ENCODE data around the gene CAB39L. TPM values are rescaled to one million over a fixed set of nuclear protein-coding genes. Genes with fewer than 3 reads are reported as not detected.

CAB39L gene
- total RNA-seq, 1 donor: 3.4 TPM

- no peaks in the 10 kb centered on the region for H3K4me1 ChIP-seq (ENCODE audit: insufficient read depth, low read length)
- no peak overlapping the region for H3K4me3 ChIP-seq (ENCODE audit: low read length)
- H3K27me3 ChIP-seq (ENCODE audit: insufficient read depth, low read length): no peaks in the 10 kb centered on the region
- H3K9me3 ChIP-seq (ENCODE audit: low read depth, low read length): no peaks in the 10 kb centered on the region
Observed at GRCh38 chr13:49357694-49358093, 86.2 kb downstream of the CAB39L start.

DNA sequence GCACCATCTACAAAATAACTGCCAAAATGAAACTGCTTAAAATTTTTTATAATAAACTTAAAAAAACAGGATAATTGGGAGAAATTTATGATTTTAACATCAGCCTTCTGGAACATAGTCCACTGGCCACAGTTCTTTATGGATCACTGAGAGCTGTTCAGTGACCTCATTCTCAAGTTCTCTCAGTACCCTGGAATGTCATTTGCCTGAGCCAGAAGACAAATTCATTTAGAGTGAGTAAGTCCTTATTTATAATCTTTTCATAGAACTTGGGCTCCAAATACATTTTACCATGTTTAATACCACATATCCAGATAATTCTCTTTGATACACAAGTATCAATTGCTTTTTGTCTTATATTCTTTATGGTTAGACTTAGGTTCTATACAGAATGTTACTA lies 87.6 kb downstream of the CAB39L start:
- no peak overlapping the region for H3K4me3 ChIP-seq (ENCODE audit: low read length)

DNA sequence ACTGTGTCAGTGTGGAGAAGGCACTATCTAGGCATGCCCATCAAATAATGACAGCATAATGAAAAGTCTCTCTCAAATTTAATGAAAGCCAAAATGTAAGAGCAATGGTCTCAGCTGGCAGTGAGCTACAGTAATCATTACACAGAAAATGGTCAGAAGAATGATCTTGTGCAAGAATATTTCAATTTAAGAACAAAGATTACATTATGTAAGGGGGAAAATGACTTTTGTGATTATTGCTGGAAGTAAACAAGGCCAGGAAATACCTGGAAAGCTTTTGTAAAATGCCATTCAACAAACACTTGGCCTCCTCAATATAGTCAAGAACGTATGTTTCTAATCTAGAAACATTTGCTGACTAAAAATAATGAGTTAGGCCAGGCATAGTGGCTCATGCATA lies 89.1 kb downstream of the CAB39L start:
- Histone ChIP-seq H3K9me3 (ENCODE audit: low read depth, low read length) (no peaks in the 10 kb centered on the region), H3K4me3 (ENCODE audit: low read length) (no peak overlapping the region), H3K4me1 (ENCODE audit: insufficient read depth, low read length) (no peaks in the 10 kb centered on the region), H3K27me3 (ENCODE audit: insufficient read depth, low read length) (no peaks in the 10 kb centered on the region)

More for the DNA sequence above, 87.6 kb downstream of the CAB39L start:
- no peaks in the 10 kb centered on the region for H3K4me1 ChIP-seq (ENCODE audit: insufficient read depth, low read length)
- H3K27me3 ChIP-seq (ENCODE audit: insufficient read depth, low read length): no peaks in the 10 kb centered on the region
- H3K9me3 ChIP-seq (ENCODE audit: low read depth, low read length): no peaks in the 10 kb centered on the region

- no peaks in the 10 kb centered on the region for H3K4me1 ChIP-seq (ENCODE audit: insufficient read depth, low read length)
- no peak overlapping the region for H3K4me3 ChIP-seq (ENCODE audit: low read length)
- no peaks in the 10 kb centered on the region for H3K9me3 ChIP-seq (ENCODE audit: low read depth, low read length)
- no peaks in the 10 kb centered on the region for H3K27me3 ChIP-seq (ENCODE audit: insufficient read depth, low read length)
Observed at GRCh38 chr13:49353908-49354307, 90.0 kb downstream of the CAB39L start.

DNA sequence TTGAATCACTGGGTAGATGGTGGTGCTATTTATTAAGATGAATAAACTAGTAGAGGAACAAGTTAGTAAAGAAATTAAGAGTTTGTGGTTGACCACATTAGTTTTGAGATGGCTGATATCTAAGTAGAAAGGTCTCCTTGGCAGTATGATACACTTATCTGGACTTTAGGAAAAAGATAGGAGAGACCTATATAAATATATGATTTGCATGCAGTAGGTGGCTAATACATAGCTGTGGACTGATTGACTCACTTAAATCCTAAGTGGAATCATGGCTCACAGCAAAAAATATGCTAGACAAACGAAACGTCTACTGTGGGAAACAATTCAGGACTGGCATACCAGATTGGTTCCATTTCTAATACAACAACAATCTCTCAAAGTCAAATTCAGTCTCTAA lies 92.0 kb downstream of the CAB39L start:
- no peak overlapping the region for H3K4me3 ChIP-seq (ENCODE audit: low read length)
- H3K9me3 ChIP-seq (ENCODE audit: low read depth, low read length): no peaks in the 10 kb centered on the region
- H3K27me3 ChIP-seq (ENCODE audit: insufficient read depth, low read length): no peaks in the 10 kb centered on the region
- H3K4me1 ChIP-seq (ENCODE audit: insufficient read depth, low read length): no peaks in the 10 kb centered on the region

DNA sequence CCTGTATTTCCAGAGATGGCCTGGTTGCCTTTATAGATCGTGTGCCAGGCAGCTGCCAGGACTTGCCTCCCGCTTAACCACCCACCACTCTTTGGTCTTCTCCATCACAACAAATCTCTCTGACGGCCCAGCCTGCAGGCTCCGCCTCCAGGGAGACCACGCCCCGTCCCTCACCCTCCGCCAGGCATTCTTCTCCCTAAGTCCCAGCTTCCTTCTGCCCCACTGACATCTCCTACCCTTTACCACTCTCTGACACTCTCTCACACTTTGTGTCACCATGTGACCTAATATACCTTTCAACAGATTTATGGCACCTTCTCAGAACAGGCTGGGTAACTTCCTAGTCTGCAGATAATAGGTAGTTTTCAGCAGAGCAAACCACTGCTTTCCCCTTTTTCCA lies 95.1 kb downstream of the CAB39L start:
- H3K9me3 ChIP-seq (ENCODE audit: low read depth, low read length): no peaks in the 10 kb centered on the region
- H3K4me1 ChIP-seq (ENCODE audit: insufficient read depth, low read length): no peaks in the 10 kb centered on the region
- no peak overlapping the region for H3K4me3 ChIP-seq (ENCODE audit: low read length)
- no peaks in the 10 kb centered on the region for H3K27me3 ChIP-seq (ENCODE audit: insufficient read depth, low read length)

DNA sequence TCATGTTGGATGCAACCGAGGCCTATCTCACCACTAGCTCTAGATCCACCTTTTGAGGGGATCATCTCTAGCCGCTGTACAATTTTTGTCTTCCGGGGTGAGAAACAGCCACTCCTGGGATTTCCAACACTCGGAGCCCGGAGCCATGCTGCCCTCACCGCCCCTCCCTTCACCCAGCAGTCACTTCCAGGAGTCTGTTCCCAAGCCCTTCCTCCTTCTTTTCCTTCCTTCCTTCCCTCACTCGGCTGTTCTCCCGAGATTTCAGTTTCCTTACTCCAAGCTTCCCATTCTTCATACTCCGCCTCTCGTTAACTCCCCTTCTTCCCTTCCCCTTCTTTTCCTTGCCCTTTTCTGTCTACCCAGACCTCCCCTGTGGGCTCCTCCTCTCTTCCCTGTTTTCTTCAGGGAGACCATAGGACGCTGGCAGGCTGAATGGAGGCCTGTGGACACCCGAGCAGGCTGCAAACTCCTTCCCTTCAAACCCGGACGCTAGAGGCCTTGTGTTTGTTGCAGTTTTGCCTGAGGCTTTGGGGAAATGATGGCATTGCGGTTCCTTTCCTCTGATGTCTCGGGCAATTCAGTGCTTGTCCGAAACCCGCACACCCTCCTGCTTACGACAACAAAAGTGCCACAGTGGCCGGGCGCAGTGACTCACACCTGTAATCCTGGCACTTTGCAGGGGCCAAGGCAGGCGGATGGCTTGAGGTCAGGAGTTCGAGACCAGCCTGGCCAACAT lies 96.0 kb downstream of the CAB39L start:
- Histone ChIP-seq H3K4me1 (ENCODE audit: insufficient read depth, low read length) (no peaks in the 10 kb centered on the region), H3K9me3 (ENCODE audit: low read depth, low read length) (no peaks in the 10 kb centered on the region), H3K27me3 (ENCODE audit: insufficient read depth, low read length) (no peaks in the 10 kb centered on the region), H3K4me3 (ENCODE audit: low read length) (no peak overlapping the region)

GRCh38 chr13:49346460-49346859 lies 97.4 kb downstream of the CAB39L start:
- no peaks in the 10 kb centered on the region for H3K9me3 ChIP-seq (ENCODE audit: low read depth, low read length)
- H3K27me3 ChIP-seq (ENCODE audit: insufficient read depth, low read length): no peaks in the 10 kb centered on the region
- no peak overlapping the region for H3K4me3 ChIP-seq (ENCODE audit: low read length)
- no peaks in the 10 kb centered on the region for H3K4me1 ChIP-seq (ENCODE audit: insufficient read depth, low read length)

DNA sequence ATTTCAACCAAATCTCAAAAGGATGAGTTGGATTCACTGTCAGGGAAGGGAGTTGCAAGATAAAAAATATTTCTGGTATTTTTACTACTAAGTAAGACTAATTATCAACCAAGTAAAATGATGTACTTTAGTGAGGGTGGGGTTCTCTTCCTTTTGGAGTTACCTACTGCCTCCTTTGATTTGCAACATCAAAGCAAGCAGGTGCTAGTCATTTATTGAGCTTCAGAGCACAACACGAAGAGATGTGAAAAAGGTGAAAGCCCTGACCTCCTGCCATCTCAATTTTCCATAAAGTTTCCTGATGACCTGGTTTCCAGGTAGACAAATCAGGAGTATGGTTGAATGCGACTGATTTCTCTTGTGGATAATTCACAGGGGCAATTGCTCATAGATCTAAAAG lies 100.1 kb downstream of the CAB39L start:
- Histone ChIP-seq H3K9me3 (ENCODE audit: low read depth, low read length) (no peaks in the 10 kb centered on the region), H3K4me3 (ENCODE audit: low read length) (no peak overlapping the region), H3K27me3 (ENCODE audit: insufficient read depth, low read length) (no peaks in the 10 kb centered on the region), H3K4me1 (ENCODE audit: insufficient read depth, low read length) (no peaks in the 10 kb centered on the region)

DNA sequence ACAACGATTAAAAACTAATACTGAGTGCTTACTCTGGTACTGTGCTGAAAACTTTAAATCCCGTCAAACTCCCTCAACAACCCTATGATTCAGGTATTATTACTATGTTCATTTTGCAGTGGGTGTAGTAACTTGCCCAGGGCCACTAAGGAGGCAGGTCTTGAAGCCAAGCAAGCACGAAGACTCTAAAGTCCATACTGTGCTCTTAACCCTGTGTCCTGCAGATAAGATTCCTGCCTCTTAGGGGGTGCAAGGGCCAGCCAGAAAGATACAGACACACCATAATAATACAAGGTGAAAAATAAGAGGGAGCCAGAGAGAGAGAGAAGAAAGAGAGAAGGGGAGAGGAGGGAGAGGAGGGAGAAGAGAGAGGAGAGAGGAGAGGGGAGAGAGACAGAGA lies 100.6 kb downstream of the CAB39L start:
- Histone ChIP-seq H3K9me3 (ENCODE audit: low read depth, low read length) (no peaks in the 10 kb centered on the region), H3K4me1 (ENCODE audit: insufficient read depth, low read length) (no peaks in the 10 kb centered on the region), H3K4me3 (ENCODE audit: low read length) (no peak overlapping the region), H3K27me3 (ENCODE audit: insufficient read depth, low read length) (no peaks in the 10 kb centered on the region)

GRCh38 chr13:49342454-49342853 lies 101.4 kb downstream of the CAB39L start:
- Histone ChIP-seq H3K4me3 (ENCODE audit: low read length) (no peak overlapping the region), H3K4me1 (ENCODE audit: insufficient read depth, low read length) (no peaks in the 10 kb centered on the region), H3K9me3 (ENCODE audit: low read depth, low read length) (no peaks in the 10 kb centered on the region), H3K27me3 (ENCODE audit: insufficient read depth, low read length) (no peaks in the 10 kb centered on the region)

DNA sequence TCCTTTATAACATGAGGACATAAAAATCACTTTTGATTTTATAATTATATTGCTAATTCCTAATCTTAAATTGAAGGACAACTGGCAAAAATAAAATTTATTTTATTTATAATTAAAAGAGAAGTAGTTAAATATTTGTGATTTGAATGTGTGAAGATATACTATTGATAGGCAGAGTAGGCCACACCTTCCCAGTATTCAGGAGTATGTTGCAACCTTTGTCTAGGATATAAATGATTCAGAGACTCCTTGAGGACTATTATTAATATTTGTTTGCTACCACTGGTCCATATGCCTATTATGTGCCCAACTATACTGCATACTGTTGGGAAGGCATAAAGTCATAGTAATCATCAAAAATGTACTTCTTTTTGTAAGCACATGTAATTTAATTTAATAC lies 101.9 kb downstream of the CAB39L start:
- H3K27me3 ChIP-seq (ENCODE audit: insufficient read depth, low read length): no peaks in the 10 kb centered on the region
- no peak overlapping the region for H3K4me3 ChIP-seq (ENCODE audit: low read length)
- no peaks in the 10 kb centered on the region for H3K4me1 ChIP-seq (ENCODE audit: insufficient read depth, low read length)
- H3K9me3 ChIP-seq (ENCODE audit: low read depth, low read length): no peaks in the 10 kb centered on the region

DNA sequence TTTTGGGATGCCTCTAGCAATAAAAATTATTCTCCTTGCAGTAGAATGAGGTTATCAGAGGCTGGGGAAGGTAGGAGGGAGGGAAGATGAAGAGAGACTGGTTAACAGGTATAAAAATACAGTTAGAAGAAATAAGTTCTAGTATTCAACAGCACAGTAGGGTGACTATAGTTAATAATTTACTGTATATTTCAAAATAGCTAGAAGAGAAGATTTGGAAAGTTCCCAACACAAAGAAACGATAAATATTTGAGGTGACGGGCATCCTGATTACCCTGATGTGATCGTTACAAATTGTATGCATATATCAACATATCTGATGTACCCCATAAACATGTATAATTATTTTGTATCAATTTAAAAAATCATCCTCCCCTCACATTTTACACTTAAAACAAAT lies 102.3 kb downstream of the CAB39L start:
- H3K27me3 ChIP-seq (ENCODE audit: insufficient read depth, low read length): no peaks in the 10 kb centered on the region
- no peaks in the 10 kb centered on the region for H3K9me3 ChIP-seq (ENCODE audit: low read depth, low read length)
- H3K4me1 ChIP-seq (ENCODE audit: insufficient read depth, low read length): no peaks in the 10 kb centered on the region
- H3K4me3 ChIP-seq (ENCODE audit: low read length): no peak overlapping the region

DNA sequence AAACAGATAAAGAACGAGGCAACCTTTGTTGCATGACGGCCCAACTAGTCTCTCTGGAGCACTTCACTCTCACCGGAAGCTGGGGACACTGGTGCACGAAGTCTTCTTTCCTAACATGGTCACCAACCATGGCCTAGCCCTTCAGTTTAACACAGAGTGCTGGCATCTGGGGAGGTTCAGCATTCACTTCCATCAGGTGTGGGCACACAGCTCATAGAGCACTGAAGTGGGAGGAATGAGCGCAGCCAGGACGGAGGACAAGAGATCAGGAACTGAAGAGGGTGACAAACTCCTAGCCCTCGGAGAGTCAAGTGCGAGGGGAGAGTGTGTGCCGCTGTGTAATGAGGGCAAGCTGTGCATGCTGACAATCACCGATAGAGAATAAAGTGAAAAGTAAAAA lies 103.7 kb downstream of the CAB39L start:
- H3K27me3 ChIP-seq (ENCODE audit: insufficient read depth, low read length): no peaks in the 10 kb centered on the region
- no peaks in the 10 kb centered on the region for H3K4me1 ChIP-seq (ENCODE audit: insufficient read depth, low read length)
- no peaks in the 10 kb centered on the region for H3K9me3 ChIP-seq (ENCODE audit: low read depth, low read length)
- no peak overlapping the region for H3K4me3 ChIP-seq (ENCODE audit: low read length)

- Histone ChIP-seq H3K4me1 (ENCODE audit: insufficient read depth, low read length) (no peaks in the 10 kb centered on the region), H3K9me3 (ENCODE audit: low read depth, low read length) (no peaks in the 10 kb centered on the region), H3K27me3 (ENCODE audit: insufficient read depth, low read length) (no peaks in the 10 kb centered on the region), H3K4me3 (ENCODE audit: low read length) (no peak overlapping the region)
Observed at GRCh38 chr13:49336655-49337054, 107.2 kb downstream of the CAB39L start.

DNA sequence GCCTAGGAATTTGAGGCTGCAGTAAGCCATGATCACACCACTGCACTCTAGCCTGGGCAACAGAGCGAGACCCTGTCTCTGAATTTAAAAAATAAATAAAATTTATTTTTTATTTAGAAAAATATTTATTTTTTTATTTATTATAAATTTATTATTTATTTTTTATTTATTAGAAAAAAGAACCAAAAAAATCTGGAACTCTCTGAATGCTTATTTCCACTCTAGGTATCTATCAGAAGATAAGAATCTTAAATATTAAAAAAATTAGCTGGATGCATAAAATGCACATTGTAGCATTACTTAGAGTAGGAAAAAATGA lies 113.4 kb downstream of the CAB39L start:
- no peaks in the 10 kb centered on the region for H3K27me3 ChIP-seq (ENCODE audit: insufficient read depth, low read length)
- no peaks in the 10 kb centered on the region for H3K4me1 ChIP-seq (ENCODE audit: insufficient read depth, low read length)
- no peaks in the 10 kb centered on the region for H3K9me3 ChIP-seq (ENCODE audit: low read depth, low read length)
- no peak overlapping the region for H3K4me3 ChIP-seq (ENCODE audit: low read length)
